Heart right ventricle (tissue), 16 donors: ENCODE data around the gene CGB5. TPM values are rescaled to one million over a fixed set of nuclear protein-coding genes. Genes with fewer than 3 reads are reported as not detected.
"Not testable (repeated sequence)": the region's sequence is repeated elsewhere in the genome, so short reads cannot be mapped to it uniquely, and the experiment has no call there.

Experiments used
- ATAC-seq, 8 donors: fragments of 200-7000 bp; cut with Tn5 transposase; one replicate each; pipeline ENCODE4 v1.9.1; 2020; ENCODE audit warnings: mild to moderate bottlenecking in 8 of 8, moderate library complexity in 8 of 8, moderate number of reproducible peaks in 1 of 8
- DNase-seq, 2 donors: peaks; one replicate each; pipeline ENCODE4 v3.0.0-alpha.2; 2020
- H3K27ac ChIP-seq, 10 donors: fragments of 200-600 bp; sonication (generic) in 2 of 10; one replicate each; pipeline versions ENCODE4 v1.5.0 to v1.8.0; 2020 to 2022; ENCODE audit warnings: mild to moderate bottlenecking in 3 of 10
- H3K27me3 ChIP-seq, 7 donors: fragments of 200-600 bp; one replicate each; pipeline ENCODE4 v1.8.0; 2021 to 2022; ENCODE audit warnings: mild to moderate bottlenecking in 2 of 7
- H3K36me3 ChIP-seq, 9 donors: fragments of 200-600 bp; sonication (generic) in 1 of 9; one replicate each; pipeline versions ENCODE4 v1.5.0 to v1.8.0; 2020 to 2022; ENCODE audit warnings: mild to moderate bottlenecking in 2 of 9
- H3K4me1 ChIP-seq, 9 donors: fragments of 200-600 bp; sonication (generic) in 1 of 9; one replicate each; pipeline versions ENCODE4 v1.5.0 to v1.8.0; 2020 to 2022; ENCODE audit warnings: mild to moderate bottlenecking in 4 of 9
- H3K4me3 ChIP-seq, 10 donors: fragments of 200-600 bp; sonication (generic) in 2 of 10; one replicate each; pipeline versions ENCODE4 v1.5.0 to v1.8.0; 2020 to 2022; ENCODE audit warnings: mild to moderate bottlenecking in 7 of 10, moderate library complexity in 2 of 10
- H3K9me3 ChIP-seq, 11 donors: fragments of 200-600 bp in 10 of 11; sonication (generic) in 2 of 11; one replicate each; pipeline versions ENCODE4 v1.5.0 to v1.8.0; 2013 to 2022; ENCODE audit warnings: mild to moderate bottlenecking in 2 of 11, control low read depth in 1 of 11, moderate library complexity in 1 of 11
- WGBS, 2 donors: extraction: QIAGEN DNeasy Blood & Tissue Kit; methylation state at CpG; one replicate each; pipeline ENCODE4 v1.1.7; 2013; ENCODE audit warnings: inconsistent platforms in 1 of 2; 5-methylcytosine and 5-hydroxymethylcytosine counted together
- intact Hi-C, 10 donors: fragments of 100-400 bp; cut with DNase I; formaldehyde crosslinking; loops; one replicate each; pipeline versions ENCODE4 v1.11.1 to v1.14.2; 2022
- polyA plus RNA-seq, 2 donors: library from polyadenylated mRNA; stranded (reverse); fragments of 200-250 nt; gene quantifications; one replicate each; pipeline ENCODE4 v1.2.3, GENCODE V29; 2013
- total RNA-seq, 10 donors: library from RNA; stranded (reverse); fragmentation: NEBNext Ultra II Directional in 3 of 10; extraction: Animal tissue kit (Norgen Biotek cat#: 25700) in 3 of 10; gene quantifications; one replicate each; pipeline versions ENCODE4 v1.2.1 to v1.2.4, GENCODE V29; 2021 to 2023
- TF ChIP-seq, protein P1 (sequence below), 9 donors: fragments of 200-600 bp; sonication (generic) in 2 of 9; IDR thresholded peaks; one replicate each; pipeline versions ENCODE4 v1.5.0 to v1.8.0; 2021 to 2022; ENCODE audit warnings: antibody characterized with exemption in 9 of 9, mild to moderate bottlenecking in 5 of 9, moderate library complexity in 1 of 9
- donor health status: Arrhythmogenic right ventricular cardiomyopathy.
- donor health status: ischemic (EF 13 %, LVEDD 7.1; RV severe dilation, severe dysfunction).
- donor health status: healthy with polysubstance abuse.
- donor health status: DM: no; HTN: yes; CAD: no.
- donor health status: DM: no; HTN: no; CAD: no.
- donor health status: ischemic (EF 25% LVEDD 6.9; RV normal size, moderate dysfunction).
- donor health status: ischemic (EF 25% LVEDD 5.7; RV mildly dilated, moderate dysfunction).
- donor health status: healthy.
- donor health status: DM: yes; HTN: yes; CAD: no.
- donor health status: Ischemic cardiomyopathy.
- donor health status: ischemic (EF 35%, LVEDD 5.7; RV mildly dilated, moderate dysfunction).
- donor health status: nonischemic (EF 11% LVEDD 7.7; RV severe dilation, severe dysfunction).
- donor health status: DM: yes; HTN: yes; CAD: no.
- donor health status: PGD.
- donor health status: ischemic (EF 29% LVEDD 5.4; RV normal size, mild dysfunction).
- donor health status: nonischemic (EF 23%, LVEDD 6.1; RV moderate dilation, normal function).

Gene CGB5
- total and polyA plus RNA-seq, 12 donors: not detected

DNA sequence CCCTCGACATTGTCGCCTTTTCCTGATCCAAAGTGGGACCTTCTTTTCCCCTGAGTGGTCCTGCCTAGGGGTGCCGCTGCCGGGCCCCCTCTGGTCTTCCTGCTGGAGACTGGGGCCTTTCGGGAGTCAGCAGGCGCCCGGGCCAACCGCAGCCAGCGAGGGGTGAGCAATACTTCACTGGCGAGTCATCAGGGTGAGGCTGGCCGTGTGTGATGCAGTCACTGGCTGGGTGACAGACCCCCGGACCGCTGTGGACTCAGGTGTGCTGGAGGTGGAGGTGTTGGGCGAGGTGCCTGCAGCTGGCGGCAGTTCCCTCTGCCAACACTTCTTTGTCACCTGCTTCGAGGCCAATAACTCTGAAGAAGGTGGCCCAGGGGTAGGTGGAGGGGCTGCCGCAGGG, 1.5 kb upstream of the CGB5 start:
- Histone ChIP-seq H3K27ac (no peak overlapping the region), H3K9me3 (no peaks in the 10 kb centered on the region), H3K36me3 (no peaks in the 10 kb centered on the region), H3K4me3 (no peak overlapping the region), H3K4me1 (no peaks in the 10 kb centered on the region), H3K27me3 (no peaks in the 10 kb centered on the region)
- no peak for DNase-seq
- 74 to 79% methylated on average over 17 of the region's 17 CpGs for WGBS, 2 donors
- intact Hi-C loops: no loop called here
- TF ChIP-seq, protein P1, sequence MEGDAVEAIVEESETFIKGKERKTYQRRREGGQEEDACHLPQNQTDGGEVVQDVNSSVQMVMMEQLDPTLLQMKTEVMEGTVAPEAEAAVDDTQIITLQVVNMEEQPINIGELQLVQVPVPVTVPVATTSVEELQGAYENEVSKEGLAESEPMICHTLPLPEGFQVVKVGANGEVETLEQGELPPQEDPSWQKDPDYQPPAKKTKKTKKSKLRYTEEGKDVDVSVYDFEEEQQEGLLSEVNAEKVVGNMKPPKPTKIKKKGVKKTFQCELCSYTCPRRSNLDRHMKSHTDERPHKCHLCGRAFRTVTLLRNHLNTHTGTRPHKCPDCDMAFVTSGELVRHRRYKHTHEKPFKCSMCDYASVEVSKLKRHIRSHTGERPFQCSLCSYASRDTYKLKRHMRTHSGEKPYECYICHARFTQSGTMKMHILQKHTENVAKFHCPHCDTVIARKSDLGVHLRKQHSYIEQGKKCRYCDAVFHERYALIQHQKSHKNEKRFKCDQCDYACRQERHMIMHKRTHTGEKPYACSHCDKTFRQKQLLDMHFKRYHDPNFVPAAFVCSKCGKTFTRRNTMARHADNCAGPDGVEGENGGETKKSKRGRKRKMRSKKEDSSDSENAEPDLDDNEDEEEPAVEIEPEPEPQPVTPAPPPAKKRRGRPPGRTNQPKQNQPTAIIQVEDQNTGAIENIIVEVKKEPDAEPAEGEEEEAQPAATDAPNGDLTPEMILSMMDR (IDR thresholded peaks at IDR 0.05): no peak
- no peak for ATAC-seq

DNA sequence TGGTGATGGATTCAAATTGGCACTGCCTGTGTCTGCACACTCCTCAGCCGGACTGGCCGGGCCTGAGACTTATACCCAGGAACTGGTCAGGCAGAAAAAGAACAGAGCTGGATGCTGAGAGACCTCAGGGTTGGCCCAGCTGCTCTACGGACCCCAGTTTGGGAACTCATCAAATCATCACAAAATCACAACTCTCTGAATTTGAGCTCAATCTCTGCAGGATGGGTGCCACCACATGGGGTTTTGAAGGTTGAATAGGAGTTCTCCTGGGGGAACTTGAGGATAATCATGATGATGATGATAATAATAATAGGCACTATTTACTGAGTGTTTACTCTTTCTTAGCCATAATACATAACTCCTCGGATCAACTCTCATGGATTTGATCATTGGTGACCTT, 982 bp upstream of the CGB5 start:
- H3K9me3 ChIP-seq, intact Hi-C loops: not testable (repeated sequence)

DNA sequence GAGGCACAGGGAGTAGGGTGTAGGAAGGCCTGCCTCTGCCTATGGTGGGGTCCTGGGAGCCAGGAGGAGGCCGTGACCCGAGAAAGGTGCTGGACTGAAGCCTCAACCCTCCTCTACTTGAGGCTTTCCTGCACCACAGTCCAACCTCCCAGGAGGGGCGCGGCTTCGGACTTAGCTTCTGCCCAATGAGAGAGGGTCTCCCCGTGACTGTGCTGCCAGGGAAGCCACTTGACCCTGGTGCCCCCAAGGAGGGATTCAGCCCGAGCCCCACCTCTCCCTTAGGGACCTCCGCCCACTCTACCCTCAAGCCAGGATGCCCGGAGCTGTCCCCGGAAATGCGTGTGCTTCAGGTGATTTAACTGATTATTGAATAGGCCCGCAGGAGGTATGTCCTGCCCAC, 5.4 kb downstream of the CGB5 start, which contains the start of gene CGB8:
Gene CGB8 (minus strand): TSS at position 101 of the 400 bp plus-strand sequence. CDS start 372 bp downstream, outside the sequence.
- H3K36me3 ChIP-seq, ATAC-seq, H3K4me3 ChIP-seq, intact Hi-C loops, DNase-seq, H3K27me3 ChIP-seq, H3K4me1 ChIP-seq, H3K27ac ChIP-seq, H3K9me3 ChIP-seq: not testable (repeated sequence)
- WGBS, 2 donors: 62 to 75% methylated on average over 10 of the region's 12 CpGs

More for the DNA sequence above, 982 bp upstream of the CGB5 start:
- H3K36me3 ChIP-seq, ATAC-seq, DNase-seq, H3K27me3 ChIP-seq, H3K4me1 ChIP-seq, H3K4me3 ChIP-seq, H3K27ac ChIP-seq: not testable (repeated sequence)
- WGBS, 2 donors: 79 to 95% methylated on average over 2 to 4 of the region's 4 CpGs

DNA sequence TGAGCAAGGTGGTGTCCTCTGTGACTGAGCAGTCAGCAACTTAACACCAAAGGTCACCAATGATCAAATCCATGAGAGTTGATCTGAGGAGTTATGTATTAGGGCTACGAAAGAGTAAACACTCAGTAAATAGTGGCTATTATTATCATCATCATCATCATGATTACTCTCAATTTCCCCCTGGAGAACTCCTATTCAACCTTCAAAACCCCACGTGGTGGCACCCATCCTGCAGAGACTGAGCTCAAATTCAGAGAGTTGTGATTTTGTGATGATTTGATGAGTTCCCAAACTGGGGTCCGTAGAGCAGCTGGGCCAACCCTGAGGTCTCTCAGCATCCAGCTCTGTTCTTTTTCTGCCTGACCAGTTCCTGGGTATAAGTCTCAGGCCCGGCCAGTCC, 6.2 kb downstream of the CGB5 start:
- WGBS, 2 donors: 73 to 84% methylated on average over 3 of the region's 4 CpGs
- ATAC-seq, H3K4me3 ChIP-seq, DNase-seq, H3K27ac ChIP-seq, H3K36me3 ChIP-seq, H3K4me1 ChIP-seq, intact Hi-C loops, H3K27me3 ChIP-seq, H3K9me3 ChIP-seq: not testable (repeated sequence)

GRCh38 chr19:49050376-49051033, 6.9 kb downstream of the CGB5 start:
- H3K4me3 ChIP-seq, H3K27ac ChIP-seq, H3K9me3 ChIP-seq, H3K27me3 ChIP-seq, intact Hi-C loops, H3K4me1 ChIP-seq, ATAC-seq, H3K36me3 ChIP-seq, DNase-seq: not testable (repeated sequence)
- 70 to 72% methylated on average over 24 of the region's 24 CpGs for WGBS, 2 donors

GRCh38 chr19:49056101-49056901, 12.7 kb downstream of the CGB5 start:
- WGBS, 2 donors: 0 to 1% methylated on average over 62 to 63 of the region's 63 CpGs

DNA sequence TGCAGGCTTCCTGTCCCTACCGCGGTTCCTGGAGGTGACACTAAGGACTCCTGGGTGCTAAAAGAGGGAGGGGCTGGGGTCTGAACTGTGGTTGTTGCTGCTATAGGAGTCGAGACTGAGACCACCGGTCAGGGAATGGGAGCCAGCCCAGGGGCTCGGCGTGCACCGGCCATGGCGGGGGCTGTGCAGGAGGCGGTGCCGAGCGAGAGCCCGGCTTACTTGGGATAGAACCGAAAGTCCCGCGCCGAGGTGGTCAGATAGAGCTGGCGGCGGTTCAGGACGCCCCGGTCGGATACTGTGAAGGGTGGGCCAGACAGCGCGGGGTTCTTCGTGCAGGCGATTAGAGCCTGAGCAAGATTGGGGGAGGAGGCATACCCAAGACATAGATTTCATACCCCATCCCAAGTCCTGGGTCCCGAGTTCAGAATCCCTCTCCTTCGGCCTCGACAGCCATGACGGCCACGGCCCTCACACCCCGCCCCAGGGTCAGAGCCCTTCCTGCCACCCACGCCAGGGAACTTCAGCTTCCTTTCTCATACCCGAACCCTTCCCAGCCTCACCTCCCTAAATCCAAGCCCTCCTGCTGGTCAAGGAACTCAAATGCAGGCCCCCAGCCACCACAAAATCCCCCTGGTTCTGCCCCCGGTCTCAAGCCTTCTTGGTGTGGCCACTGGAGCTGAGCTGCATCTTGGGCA, 13.4 kb downstream of the CGB5 start:
- H3K36me3 ChIP-seq, intact Hi-C loops, H3K27ac ChIP-seq, H3K9me3 ChIP-seq, DNase-seq: not testable (repeated sequence)
- WGBS, 2 donors: 4 to 7% methylated on average over 23 to 34 of the region's 34 CpGs
- Histone ChIP-seq H3K4me1 (peaks cover 0 to 25% (median 23%) of the 10 kb centered on the region in 9 donors), H3K27me3 (peaks cover 0 to 57% (median 23%) of the 10 kb centered on the region in 7 donors), H3K4me3 (peak overlapping the region; percentile 14 to 73 (median 62))
- ATAC-seq: peak; percentile 13 to 48 (median 30)

More at GRCh38 chr19:49056101-49056901, 12.7 kb downstream of the CGB5 start:
- Histone ChIP-seq H3K4me3 (peak overlapping the region; percentile 14 to 73 (median 62)), H3K27me3 (peaks cover 0 to 52% (median 21%) of the 10 kb centered on the region in 7 donors), H3K9me3 (no peaks in the 10 kb centered on the region), H3K4me1 (peaks cover 0 to 25% (median 23%) of the 10 kb centered on the region in 9 donors), H3K36me3 (no peaks in the 10 kb centered on the region), H3K27ac (no peak overlapping the region)
- intact Hi-C loops: no loop called here
- TF ChIP-seq, protein P1 (IDR thresholded peaks at IDR 0.05): peak in 8 of 9 donors; percentile 8 to 63 (median 46)
- ATAC-seq: peak; percentile 78 to 90 (median 87)
- peak; percentile 43 to 66 for DNase-seq
